CD4-positive, alpha-beta T cell treated with Interleukin-4 for 1 hour (primary cell): ENCODE data around the gene SOCS6.
"Not testable (repeated sequence)": the region's sequence is repeated elsewhere in the genome, so short reads cannot be mapped to it uniquely, and the experiment has no call there.

Experiments
- DNase-seq, 2 donors: peaks; one replicate each; pipeline ENCODE4 v3.0.0-alpha.2; 2020 to 2022

The SOCS6 gene

DNA sequence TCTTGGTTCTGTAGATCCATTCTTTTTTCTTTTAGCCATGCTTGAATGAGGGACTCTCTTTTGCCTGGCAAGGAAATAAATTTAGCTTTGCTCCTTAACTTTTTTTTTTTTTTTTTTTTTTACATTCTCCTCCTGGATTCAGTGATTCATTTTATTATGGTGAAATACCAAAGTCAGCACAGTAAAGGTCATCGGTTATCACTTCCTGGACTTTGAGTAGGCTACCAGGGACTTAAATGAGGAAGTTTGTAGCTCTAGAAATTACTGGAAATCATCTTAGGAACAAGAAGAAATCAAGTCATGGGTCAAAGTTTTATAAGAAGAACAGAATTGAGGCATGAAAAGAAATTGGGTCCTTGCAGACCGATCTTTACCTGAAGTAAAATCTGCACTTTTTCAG is 75.0 kb downstream of the SOCS6 start:
- DNase-seq: no peak

GRCh38 chr18:70365361-70365760 is 76.5 kb downstream of the SOCS6 start:
- DNase-seq: no peak

- no peak for DNase-seq
Measured at GRCh38 chr18:70366174-70366573, 77.3 kb downstream of the SOCS6 start.

GRCh38 chr18:70366670-70367069 is 77.8 kb downstream of the SOCS6 start:
- no peak for DNase-seq

DNA sequence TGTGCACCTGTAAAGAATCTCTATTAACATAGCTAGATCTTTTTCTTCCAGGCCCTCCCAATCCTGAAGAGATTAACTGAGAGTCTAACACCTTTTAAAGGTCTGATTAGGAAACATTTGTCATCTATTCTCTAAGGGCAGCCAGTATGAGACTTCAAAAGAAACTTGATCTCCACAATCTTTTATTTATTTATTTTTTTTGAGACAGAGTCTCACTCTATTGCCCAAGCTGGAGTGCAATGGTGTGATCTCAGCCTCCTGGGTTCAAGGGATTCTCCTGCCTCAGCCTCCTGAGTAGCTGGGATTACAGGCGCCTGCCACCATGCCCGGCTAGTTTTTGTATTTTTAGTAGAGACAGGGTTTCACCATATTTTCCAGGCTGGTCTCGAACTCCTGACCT is 78.5 kb downstream of the SOCS6 start:
- not testable (repeated sequence) for DNase-seq

GRCh38 chr18:70368903-70369302 is 80.1 kb downstream of the SOCS6 start:
- DNase-seq: no peak

- DNase-seq: no peak
Measured at GRCh38 chr18:70370762-70371733, 82.2 kb downstream of the SOCS6 start.

- no peak for DNase-seq
Measured at GRCh38 chr18:70371908-70372307, 83.1 kb downstream of the SOCS6 start.

GRCh38 chr18:70372450-70373041 is 83.7 kb downstream of the SOCS6 start:
- DNase-seq: no peak

DNA sequence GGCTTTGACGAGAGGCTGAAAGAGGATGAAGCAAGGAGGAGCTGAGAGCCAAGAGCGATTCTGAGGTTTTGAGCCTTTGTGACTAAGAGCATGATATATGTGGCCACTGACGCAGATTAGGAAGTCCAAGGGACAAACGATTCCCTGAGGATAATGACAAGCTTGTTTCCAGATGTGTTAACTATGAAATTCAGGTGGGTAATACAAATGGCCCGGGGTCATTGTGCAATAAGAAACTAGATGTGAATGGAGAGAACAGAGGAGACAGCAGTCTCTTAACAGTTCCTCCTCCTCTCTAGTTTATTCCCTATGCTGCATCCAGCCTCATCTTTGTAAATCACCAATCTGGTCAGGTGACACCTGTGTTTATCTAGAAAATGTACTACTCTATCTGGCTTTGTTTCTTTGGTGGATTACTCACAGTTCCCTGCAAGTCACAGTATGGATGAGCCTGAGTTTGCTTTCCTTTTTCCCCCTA is 84.2 kb downstream of the SOCS6 start:
- DNase-seq: no peak

- DNase-seq: no peak
Measured at GRCh38 chr18:70374154-70374553, 85.3 kb downstream of the SOCS6 start.

DNA sequence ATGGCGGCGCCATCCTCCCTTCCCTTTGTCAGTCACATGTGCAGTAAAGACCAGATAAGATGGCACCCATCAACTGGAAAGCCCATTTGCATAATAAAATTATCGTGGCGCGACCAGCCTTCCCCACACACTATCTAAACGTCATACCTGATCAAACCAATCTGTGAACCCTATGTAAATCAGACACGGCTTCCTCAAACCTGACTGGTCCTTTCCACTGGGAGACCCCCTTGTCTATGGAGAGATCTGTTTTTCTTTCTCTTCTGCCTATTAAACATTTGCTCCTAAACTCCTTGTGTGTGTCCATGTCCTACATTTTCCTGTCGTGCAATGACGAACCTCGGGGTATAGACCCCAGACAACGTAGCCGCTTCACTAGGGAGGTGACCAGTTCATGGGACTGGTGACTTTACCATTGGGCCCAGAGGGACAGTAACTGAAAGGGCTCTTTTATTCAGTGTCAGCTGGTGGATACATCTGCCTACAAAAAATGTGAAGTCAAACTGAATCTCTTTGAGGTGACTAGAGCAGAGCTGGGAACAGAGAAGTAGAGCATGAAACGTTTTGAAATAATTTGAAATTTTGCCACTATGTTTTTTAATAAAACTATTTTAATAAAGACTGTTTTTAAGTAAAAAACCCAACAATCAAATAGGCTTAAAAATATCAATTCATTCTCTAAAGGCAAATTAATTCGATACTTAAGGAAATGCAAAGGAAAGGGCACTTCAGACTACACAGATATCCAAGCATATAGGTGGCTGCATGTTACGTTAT is 87.5 kb downstream of the SOCS6 start:
- DNase-seq: no peak

GRCh38 chr18:70376914-70377258 is 88.0 kb downstream of the SOCS6 start:
- DNase-seq: no peak

DNA sequence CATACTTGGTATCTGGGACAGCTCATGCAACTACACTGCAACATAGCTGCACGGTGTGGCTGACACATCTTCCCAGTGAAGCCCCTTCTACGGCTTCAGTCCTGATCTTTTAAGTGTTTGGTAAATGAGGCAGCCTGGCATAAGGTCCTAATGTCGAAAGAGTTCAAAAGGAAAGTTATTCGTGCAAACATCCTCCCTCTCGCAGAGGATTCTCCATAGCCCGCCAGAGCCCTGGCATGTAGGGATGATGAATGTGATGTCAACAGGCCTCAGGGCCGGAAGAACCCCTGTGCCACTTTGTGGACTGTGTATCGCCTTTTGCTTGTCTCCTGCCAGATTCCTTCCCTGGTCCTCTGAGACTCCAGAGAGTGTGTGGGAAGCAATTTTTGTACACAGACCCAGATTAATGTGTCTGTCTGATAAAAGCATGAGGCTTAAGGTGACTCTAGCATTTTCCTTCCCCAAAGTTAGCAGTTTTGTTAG is 88.5 kb downstream of the SOCS6 start:
- no peak for DNase-seq

GRCh38 chr18:70377857-70378701 is 89.2 kb downstream of the SOCS6 start:
- DNase-seq: no peak
